ENCODE data around the gene PLCB3. TPM values are rescaled to one million over a fixed set of nuclear protein-coding genes. Genes with fewer than 3 reads are reported as not detected.

Gene PLCB3
- total RNA-seq, 1 experiment from 2014 or later, result 41.2 TPM

DNA sequence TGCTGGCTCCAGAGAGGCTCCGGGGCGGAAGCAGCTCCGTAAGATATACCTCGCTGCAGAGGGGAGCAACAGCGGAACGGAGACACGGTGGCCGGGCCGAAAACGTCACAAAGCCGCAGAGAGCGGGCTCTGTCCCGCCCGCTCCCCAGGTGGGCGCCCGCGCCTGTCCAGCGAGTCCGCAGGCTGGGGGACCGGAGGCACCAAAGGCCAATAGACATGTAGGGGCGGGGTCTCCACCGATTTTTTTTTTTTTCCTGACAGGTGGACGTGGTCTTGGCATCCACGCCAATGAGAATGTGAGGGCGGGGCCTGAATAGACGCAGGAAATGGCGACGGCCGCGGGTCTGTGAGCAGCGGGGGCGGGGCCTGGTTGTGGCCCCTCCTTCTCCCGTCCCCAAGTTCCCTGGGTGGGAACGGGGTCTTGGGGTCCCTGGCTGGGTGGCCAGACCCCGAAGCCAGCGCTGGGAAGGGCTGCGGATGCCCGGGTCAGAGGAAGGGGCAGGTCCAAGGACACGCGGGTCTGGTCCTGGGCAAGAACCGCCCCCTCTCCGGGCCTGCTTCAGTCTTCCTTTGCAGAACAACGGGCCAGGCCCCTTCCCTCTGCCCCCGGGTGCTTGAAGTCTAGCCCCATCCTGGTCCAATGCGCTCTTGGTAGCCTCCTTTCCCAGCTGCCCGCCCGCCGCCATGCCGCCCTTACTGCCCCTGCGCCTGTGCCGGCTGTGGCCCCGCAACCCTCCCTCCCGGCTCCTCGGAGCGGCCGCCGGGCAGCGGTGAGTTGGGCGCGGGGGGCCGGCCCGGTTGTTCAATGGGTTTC, 21.0 kb upstream of the PLCB3 start, which contains the start of gene DNAJC4:
Gene DNAJC4, plus strand, starts transcription at position 378 of the 814 bp plus-strand sequence. Its CDS starts 307 bp downstream, at position 685.
- in situ Hi-C loops (cut with HindIII; ENCODE audit: low pct_unique_long_range_greater_than_20kb, low sequenced_read_pairs), result no loop called here
- TF ChIP-seq SIN3A (IDR thresholded peaks at IDR 0.05; ENCODE audit: borderline replicate concordance, insufficient read depth, low read depth, low read length) (no peak; the same call in 1 of the 2 replicates), POLR2AphosphoS5 (IDR thresholded peaks at IDR 0.05; ENCODE audit: low read depth, low read length) (peak; percentile 71)
- DNase-seq (ENCODE audit: low read depth, low spot score) (no peak), ATAC-seq (peak; percentile 59)
- Histone ChIP-seq H3K4me3 (ENCODE audit: low read depth in 2 of 2, low read length in 2 of 2) (peak within 1 kb of the TSS; percentile 68 to 79), H3K36me3 (ENCODE audit: control insufficient read depth, insufficient read depth, low read length) (peaks cover 2% of the 10 kb centered on the region; the same call in 1 of the 2 replicates), H3K27ac (ENCODE audit: low read length) (peak within 1 kb of the TSS; percentile 87), H3K4me1 (ENCODE audit: control insufficient read depth, insufficient read depth, low read length) (peaks cover 47% of the 10 kb centered on the region), H3K9me3 (ENCODE audit: control insufficient read depth, insufficient read depth, low read depth, low read length) (no peaks in the 10 kb centered on the region), H3K27me3 (ENCODE audit: control insufficient read depth, insufficient read depth, low read length) (no peaks in the 10 kb centered on the region)
- ChIA-PET POLR2A (interaction anchor here (0.5 to 1.0 kb wide), 5 partner anchors 13 to 1308 kb away, joined by 3 to 8 read pairs (median 4); no protein-coding TSS in a partner anchor), CTCF (interaction anchor here (0.7 kb wide), 1 partner anchor 249 kb away, joined by 3 read pairs; no protein-coding TSS in a partner anchor)
- no TSS peak for BruUV-seq (replicated peaks)
- intact Hi-C loops (cut with micrococcal nuclease; ENCODE audit: unreplicated experiment), result no loop called here

DNA sequence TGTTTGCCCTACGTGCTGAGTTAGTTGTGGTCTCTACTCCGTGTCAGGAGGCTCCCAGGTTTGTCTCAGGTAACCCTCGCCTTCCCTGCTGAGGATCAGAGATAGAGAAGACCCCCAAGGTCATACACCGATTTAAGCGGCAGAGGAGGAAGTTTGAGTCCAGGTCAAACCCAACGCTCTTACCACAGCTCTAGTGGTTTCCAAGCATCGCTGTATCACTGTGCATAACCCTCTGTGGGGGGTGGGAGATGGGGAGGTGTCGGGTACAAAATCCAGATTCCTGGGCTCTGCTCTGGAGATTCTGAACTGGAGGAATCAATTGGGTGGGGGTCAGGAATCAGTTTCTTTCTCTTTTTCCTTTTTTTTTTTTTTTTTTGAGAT, 20.4 kb upstream of the PLCB3 start:
- H3K27me3 ChIP-seq (ENCODE audit: control insufficient read depth, insufficient read depth, low read length), result no peaks in the 10 kb centered on the region
- TF ChIP-seq, protein P1, sequence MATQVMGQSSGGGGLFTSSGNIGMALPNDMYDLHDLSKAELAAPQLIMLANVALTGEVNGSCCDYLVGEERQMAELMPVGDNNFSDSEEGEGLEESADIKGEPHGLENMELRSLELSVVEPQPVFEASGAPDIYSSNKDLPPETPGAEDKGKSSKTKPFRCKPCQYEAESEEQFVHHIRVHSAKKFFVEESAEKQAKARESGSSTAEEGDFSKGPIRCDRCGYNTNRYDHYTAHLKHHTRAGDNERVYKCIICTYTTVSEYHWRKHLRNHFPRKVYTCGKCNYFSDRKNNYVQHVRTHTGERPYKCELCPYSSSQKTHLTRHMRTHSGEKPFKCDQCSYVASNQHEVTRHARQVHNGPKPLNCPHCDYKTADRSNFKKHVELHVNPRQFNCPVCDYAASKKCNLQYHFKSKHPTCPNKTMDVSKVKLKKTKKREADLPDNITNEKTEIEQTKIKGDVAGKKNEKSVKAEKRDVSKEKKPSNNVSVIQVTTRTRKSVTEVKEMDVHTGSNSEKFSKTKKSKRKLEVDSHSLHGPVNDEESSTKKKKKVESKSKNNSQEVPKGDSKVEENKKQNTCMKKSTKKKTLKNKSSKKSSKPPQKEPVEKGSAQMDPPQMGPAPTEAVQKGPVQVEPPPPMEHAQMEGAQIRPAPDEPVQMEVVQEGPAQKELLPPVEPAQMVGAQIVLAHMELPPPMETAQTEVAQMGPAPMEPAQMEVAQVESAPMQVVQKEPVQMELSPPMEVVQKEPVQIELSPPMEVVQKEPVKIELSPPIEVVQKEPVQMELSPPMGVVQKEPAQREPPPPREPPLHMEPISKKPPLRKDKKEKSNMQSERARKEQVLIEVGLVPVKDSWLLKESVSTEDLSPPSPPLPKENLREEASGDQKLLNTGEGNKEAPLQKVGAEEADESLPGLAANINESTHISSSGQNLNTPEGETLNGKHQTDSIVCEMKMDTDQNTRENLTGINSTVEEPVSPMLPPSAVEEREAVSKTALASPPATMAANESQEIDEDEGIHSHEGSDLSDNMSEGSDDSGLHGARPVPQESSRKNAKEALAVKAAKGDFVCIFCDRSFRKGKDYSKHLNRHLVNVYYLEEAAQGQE (IDR thresholded peaks at IDR 0.05; ENCODE audit: insufficient read depth in 1 of 2, low read depth in 2 of 2, low read length in 1 of 2), result no peak
- TF ChIP-seq TCF7L2 (IDR thresholded peaks at IDR 0.05; ENCODE audit: low read depth, low read length) (no peak), POLR2AphosphoS5 (IDR thresholded peaks at IDR 0.05; ENCODE audit: low read depth, low read length) (no peak), SIN3A (IDR thresholded peaks at IDR 0.05; ENCODE audit: borderline replicate concordance, insufficient read depth, low read depth, low read length) (no peak)
- TF ChIP-seq, protein P2, sequence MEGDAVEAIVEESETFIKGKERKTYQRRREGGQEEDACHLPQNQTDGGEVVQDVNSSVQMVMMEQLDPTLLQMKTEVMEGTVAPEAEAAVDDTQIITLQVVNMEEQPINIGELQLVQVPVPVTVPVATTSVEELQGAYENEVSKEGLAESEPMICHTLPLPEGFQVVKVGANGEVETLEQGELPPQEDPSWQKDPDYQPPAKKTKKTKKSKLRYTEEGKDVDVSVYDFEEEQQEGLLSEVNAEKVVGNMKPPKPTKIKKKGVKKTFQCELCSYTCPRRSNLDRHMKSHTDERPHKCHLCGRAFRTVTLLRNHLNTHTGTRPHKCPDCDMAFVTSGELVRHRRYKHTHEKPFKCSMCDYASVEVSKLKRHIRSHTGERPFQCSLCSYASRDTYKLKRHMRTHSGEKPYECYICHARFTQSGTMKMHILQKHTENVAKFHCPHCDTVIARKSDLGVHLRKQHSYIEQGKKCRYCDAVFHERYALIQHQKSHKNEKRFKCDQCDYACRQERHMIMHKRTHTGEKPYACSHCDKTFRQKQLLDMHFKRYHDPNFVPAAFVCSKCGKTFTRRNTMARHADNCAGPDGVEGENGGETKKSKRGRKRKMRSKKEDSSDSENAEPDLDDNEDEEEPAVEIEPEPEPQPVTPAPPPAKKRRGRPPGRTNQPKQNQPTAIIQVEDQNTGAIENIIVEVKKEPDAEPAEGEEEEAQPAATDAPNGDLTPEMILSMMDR (IDR thresholded peaks at IDR 0.05), result no peak
- H3K36me3 ChIP-seq (ENCODE audit: control insufficient read depth, insufficient read depth, low read length), result no peaks in the 10 kb centered on the region; the same call in 1 of the 2 replicates
- CTCF ChIA-PET, result no interaction called here
- DNase-seq (ENCODE audit: low read depth, low spot score) (no peak), ATAC-seq (no peak)
- in situ Hi-C loops (cut with HindIII; ENCODE audit: low pct_unique_long_range_greater_than_20kb, low sequenced_read_pairs), result no loop called here
- BruUV-seq (replicated peaks), result TSS peak; percentile 62
- peaks cover 49% of the 10 kb centered on the region for H3K4me1 ChIP-seq (ENCODE audit: control insufficient read depth, insufficient read depth, low read length)
- H3K9me3 ChIP-seq (ENCODE audit: control insufficient read depth, insufficient read depth, low read depth, low read length), result no peaks in the 10 kb centered on the region
- POLR2A ChIA-PET, result interaction anchor here (0.7 kb wide), 1 partner anchor 10 kb away, joined by 5 read pairs; no protein-coding TSS in a partner anchor
- peak overlapping the region; percentile 68 to 79 for H3K4me3 ChIP-seq (ENCODE audit: low read depth in 2 of 2, low read length in 2 of 2)
- intact Hi-C loops (cut with micrococcal nuclease; ENCODE audit: unreplicated experiment), result no loop called here
- peak overlapping the region; percentile 87 for H3K27ac ChIP-seq (ENCODE audit: low read length)

Measured in Panc1 (cell line).